NCI-H748 treated with DMSO at 0.1 percent for 48 hours (cell line): ENCODE results near the gene TTC32.

Experiments used
- DNase-seq: peaks from one replicate; lab custom pipeline; 2025; lab: John Stamatoyannopoulos, UW

TTC32 gene

GRCh38 chr2:19850056-19851050, 51.4 kb downstream of the TTC32 start:
- no peak for DNase-seq

- no peak for DNase-seq
Observed at GRCh38 chr2:19848952-19849351, 52.8 kb downstream of the TTC32 start.

- DNase-seq, result no peak
Observed at GRCh38 chr2:19848029-19848750, 53.6 kb downstream of the TTC32 start.

- no peak for DNase-seq
Observed at GRCh38 chr2:19847486-19847885, 54.3 kb downstream of the TTC32 start.
